ENCODE results near the gene MIDN.

DNA sequence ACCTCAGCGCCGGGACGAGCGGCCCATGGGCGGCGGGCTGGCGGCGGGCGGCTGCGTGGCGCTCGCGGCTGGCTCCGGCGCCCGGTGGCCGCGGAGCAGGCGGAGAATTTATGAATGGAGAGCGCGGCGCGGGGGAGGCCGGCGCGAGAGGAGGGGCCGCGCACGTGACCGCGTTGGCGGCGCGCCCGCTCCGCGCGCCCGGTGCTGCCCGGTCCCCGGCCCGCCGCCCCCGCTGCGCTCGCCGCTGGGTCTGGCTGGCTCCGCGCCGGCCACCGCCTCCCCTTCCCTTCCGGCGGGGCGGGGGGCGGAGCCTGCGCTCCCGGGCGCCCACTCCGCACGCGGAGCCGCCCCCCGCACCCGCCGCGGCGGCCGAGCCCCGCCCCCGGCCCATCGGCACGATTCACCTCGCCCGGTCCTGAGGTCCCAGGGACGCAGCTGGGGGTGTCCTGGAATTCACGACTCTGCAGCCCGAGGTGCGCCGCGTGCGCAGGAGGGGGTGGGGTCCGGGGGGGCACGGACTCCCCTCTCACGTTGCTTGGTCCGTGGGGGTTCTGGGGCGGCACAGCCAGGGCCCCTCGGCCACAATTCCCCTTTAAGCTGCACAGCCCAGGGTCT lies 10.5 kb upstream of the MIDN start, which contains the start of gene CBARP:
- TF ChIP-seq CTCF (IDR thresholded peaks at IDR 0.05) (no peak), POLR2AphosphoS5 (IDR thresholded peaks at IDR 0.05; ENCODE audit: low read depth, low read length) (no peak), SIN3A (IDR thresholded peaks at IDR 0.05; ENCODE audit: borderline replicate concordance, insufficient read depth, low read depth, low read length) (no peak), TCF7L2 (IDR thresholded peaks at IDR 0.05; ENCODE audit: low read depth, low read length) (no peak)
- TF ChIP-seq, protein P1, sequence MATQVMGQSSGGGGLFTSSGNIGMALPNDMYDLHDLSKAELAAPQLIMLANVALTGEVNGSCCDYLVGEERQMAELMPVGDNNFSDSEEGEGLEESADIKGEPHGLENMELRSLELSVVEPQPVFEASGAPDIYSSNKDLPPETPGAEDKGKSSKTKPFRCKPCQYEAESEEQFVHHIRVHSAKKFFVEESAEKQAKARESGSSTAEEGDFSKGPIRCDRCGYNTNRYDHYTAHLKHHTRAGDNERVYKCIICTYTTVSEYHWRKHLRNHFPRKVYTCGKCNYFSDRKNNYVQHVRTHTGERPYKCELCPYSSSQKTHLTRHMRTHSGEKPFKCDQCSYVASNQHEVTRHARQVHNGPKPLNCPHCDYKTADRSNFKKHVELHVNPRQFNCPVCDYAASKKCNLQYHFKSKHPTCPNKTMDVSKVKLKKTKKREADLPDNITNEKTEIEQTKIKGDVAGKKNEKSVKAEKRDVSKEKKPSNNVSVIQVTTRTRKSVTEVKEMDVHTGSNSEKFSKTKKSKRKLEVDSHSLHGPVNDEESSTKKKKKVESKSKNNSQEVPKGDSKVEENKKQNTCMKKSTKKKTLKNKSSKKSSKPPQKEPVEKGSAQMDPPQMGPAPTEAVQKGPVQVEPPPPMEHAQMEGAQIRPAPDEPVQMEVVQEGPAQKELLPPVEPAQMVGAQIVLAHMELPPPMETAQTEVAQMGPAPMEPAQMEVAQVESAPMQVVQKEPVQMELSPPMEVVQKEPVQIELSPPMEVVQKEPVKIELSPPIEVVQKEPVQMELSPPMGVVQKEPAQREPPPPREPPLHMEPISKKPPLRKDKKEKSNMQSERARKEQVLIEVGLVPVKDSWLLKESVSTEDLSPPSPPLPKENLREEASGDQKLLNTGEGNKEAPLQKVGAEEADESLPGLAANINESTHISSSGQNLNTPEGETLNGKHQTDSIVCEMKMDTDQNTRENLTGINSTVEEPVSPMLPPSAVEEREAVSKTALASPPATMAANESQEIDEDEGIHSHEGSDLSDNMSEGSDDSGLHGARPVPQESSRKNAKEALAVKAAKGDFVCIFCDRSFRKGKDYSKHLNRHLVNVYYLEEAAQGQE (IDR thresholded peaks at IDR 0.05; ENCODE audit: insufficient read depth in 1 of 2, low read depth in 2 of 2, low read length in 1 of 2), result no peak

All from Panc1 (cell line).